Measurements from ENCODE around the gene CEP20.

CEP20 gene

DNA sequence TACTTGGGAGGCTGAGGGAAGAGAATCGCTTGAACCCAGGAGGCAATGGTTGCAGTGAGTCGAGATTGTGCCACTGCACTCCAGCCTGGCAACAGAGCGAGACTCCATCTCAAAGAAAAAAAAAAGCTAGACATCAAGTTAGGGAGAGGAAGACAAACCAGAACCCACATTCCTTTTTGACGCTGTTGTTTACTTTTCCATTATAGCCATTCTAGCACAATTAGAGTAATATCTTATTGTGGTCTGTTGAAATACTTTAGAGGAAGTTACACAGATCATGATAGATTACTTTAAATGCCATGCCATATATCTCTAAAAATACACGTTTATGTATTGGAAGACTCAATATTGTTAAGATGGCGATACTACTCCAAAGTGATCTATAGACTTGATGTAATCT, 44.5 kb upstream of the CEP20 start:
- Histone ChIP-seq H3K27me3 (ENCODE audit: insufficient read depth, low read depth) (no peaks in the 10 kb centered on the region), H3K4me3 (IDR thresholded peaks at IDR 0.05; ENCODE audit: insufficient read depth, low read depth, low read length) (no peak overlapping the region), H3K4me1 (ENCODE audit: low read depth, poor library complexity, severe bottlenecking) (no peaks in the 10 kb centered on the region), H3K36me3 (ENCODE audit: insufficient read depth) (no peaks in the 10 kb centered on the region), H3K27ac (no peak overlapping the region), H3K79me2 (ENCODE audit: insufficient read depth, low read depth) (no peaks in the 10 kb centered on the region), H4K20me1 (ENCODE audit: insufficient read depth) (no peaks in the 10 kb centered on the region), H2AFZ (ENCODE audit: low read depth) (no peak overlapping the region), H3K4me2 (no peak overlapping the region), H3K9ac (no peak overlapping the region)
- TF ChIP-seq, protein P1, sequence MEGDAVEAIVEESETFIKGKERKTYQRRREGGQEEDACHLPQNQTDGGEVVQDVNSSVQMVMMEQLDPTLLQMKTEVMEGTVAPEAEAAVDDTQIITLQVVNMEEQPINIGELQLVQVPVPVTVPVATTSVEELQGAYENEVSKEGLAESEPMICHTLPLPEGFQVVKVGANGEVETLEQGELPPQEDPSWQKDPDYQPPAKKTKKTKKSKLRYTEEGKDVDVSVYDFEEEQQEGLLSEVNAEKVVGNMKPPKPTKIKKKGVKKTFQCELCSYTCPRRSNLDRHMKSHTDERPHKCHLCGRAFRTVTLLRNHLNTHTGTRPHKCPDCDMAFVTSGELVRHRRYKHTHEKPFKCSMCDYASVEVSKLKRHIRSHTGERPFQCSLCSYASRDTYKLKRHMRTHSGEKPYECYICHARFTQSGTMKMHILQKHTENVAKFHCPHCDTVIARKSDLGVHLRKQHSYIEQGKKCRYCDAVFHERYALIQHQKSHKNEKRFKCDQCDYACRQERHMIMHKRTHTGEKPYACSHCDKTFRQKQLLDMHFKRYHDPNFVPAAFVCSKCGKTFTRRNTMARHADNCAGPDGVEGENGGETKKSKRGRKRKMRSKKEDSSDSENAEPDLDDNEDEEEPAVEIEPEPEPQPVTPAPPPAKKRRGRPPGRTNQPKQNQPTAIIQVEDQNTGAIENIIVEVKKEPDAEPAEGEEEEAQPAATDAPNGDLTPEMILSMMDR (conservative IDR thresholded peaks at IDR 0.05; ENCODE audit: low read depth, low read length): no peak

DNA sequence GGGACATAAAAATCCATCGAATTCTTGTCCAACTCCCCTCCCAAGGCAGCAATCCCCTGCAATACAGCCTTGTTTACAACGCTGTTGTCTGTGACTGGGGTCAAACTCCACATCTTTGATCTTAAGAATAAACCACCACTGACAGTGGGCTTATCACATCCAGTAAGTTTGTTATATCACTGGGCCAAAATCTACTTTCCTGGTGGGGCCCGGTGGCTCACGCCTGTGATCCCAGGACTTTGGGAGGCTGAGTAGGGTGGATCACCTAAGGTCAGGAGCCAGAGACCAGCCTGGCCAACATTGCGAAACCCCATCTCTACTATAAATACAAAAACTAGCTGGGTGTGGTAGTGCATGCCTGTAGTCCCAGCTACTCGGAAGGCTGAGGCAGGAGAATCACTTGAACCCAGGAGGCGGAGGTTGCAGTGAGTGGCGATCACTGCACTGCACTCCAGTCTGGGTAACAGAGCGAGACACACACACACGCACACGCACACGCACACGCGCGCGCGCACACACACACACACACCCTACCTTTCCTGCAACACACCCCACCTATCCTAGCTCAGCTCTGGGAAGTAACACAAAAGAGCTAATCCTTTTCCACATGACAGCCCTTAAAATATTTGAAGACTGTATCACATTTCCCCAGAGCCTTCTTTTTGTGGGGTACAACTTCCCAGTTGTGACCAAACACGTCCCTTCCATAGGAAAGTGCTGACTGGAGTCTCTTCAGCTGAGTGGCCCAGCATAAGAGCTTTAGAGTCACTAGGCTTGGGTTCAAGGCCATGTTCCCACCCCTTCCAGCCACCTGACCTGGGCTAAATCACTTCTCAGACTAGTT, 40.1 kb upstream of the CEP20 start:
- Histone ChIP-seq H3K27me3 (ENCODE audit: insufficient read depth, low read depth) (no peaks in the 10 kb centered on the region), H3K9ac (no peak overlapping the region), H3K4me1 (ENCODE audit: low read depth, poor library complexity, severe bottlenecking) (no peaks in the 10 kb centered on the region), H3K79me2 (ENCODE audit: insufficient read depth, low read depth) (no peaks in the 10 kb centered on the region), H3K4me3 (IDR thresholded peaks at IDR 0.05; ENCODE audit: insufficient read depth, low read depth, low read length) (no peak overlapping the region), H2AFZ (ENCODE audit: low read depth) (no peak overlapping the region), H3K27ac (no peak overlapping the region), H3K36me3 (ENCODE audit: insufficient read depth) (no peaks in the 10 kb centered on the region), H3K4me2 (no peak overlapping the region), H4K20me1 (ENCODE audit: insufficient read depth) (no peaks in the 10 kb centered on the region)
- TF ChIP-seq, protein P1 (conservative IDR thresholded peaks at IDR 0.05; ENCODE audit: low read depth, low read length): no peak

DNA sequence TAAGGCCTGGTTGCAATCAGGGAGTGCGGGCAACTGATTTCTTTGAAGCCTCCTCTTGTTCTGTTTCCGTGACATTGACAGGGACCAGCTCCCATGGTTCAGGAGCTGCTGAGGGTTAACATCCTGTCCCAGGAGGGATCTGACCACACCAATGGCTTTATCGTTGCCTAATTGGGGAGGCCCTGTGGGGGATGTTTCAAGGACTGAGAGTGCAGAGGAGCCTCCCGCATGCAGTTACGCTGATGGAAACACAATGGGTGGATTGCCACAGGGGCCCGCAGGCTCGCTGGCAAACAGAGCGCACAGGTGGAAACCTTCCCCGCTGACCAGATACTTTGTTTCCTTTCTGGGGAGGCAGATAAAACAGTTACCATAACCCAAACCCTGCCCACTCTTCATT, 37.2 kb upstream of the CEP20 start:
- Histone ChIP-seq H3K4me2 (no peak overlapping the region), H3K4me1 (ENCODE audit: low read depth, poor library complexity, severe bottlenecking) (no peaks in the 10 kb centered on the region), H3K27me3 (ENCODE audit: insufficient read depth, low read depth) (no peaks in the 10 kb centered on the region), H3K27ac (no peak overlapping the region), H4K20me1 (ENCODE audit: insufficient read depth) (no peaks in the 10 kb centered on the region), H3K79me2 (ENCODE audit: insufficient read depth, low read depth) (no peaks in the 10 kb centered on the region), H2AFZ (ENCODE audit: low read depth) (no peak overlapping the region), H3K36me3 (ENCODE audit: insufficient read depth) (no peaks in the 10 kb centered on the region), H3K9ac (no peak overlapping the region), H3K4me3 (IDR thresholded peaks at IDR 0.05; ENCODE audit: insufficient read depth, low read depth, low read length) (no peak overlapping the region)
- TF ChIP-seq, protein P1 (conservative IDR thresholded peaks at IDR 0.05; ENCODE audit: low read depth, low read length): no peak

DNA sequence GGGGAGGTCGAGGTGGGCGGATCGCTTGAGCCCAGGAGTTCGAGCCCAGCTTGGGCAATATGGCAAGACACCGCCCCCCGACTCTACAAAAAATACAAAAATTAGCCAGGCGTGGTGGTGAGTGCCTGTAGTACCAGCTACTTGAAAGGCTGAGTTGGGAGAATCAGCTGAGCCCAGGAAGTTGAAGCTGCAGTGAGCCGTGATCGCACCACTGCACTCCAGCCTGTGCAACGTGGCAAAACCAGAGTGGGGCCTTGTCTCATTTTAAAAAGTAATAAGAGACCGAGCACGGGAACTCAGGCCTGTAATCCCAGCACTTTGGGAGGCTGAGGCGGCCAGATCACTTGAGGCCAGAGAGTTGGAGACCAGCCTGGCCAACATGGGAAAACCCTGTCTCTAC, 36.6 kb upstream of the CEP20 start:
- H3K4me1 ChIP-seq (ENCODE audit: low read depth, poor library complexity, severe bottlenecking): no peaks in the 10 kb centered on the region
- H3K4me2 ChIP-seq: no peak overlapping the region
- no peaks in the 10 kb centered on the region for H3K27me3 ChIP-seq (ENCODE audit: insufficient read depth, low read depth)
- no peak overlapping the region for H3K9ac ChIP-seq
- H3K79me2 ChIP-seq (ENCODE audit: insufficient read depth, low read depth): no peaks in the 10 kb centered on the region
- no peak overlapping the region for H2AFZ ChIP-seq (ENCODE audit: low read depth)
- H3K27ac ChIP-seq: no peak overlapping the region
- no peak overlapping the region for H3K4me3 ChIP-seq (IDR thresholded peaks at IDR 0.05; ENCODE audit: insufficient read depth, low read depth, low read length)
- TF ChIP-seq, protein P1 (conservative IDR thresholded peaks at IDR 0.05; ENCODE audit: low read depth, low read length): no peak
- H4K20me1 ChIP-seq (ENCODE audit: insufficient read depth): no peaks in the 10 kb centered on the region
- no peaks in the 10 kb centered on the region for H3K36me3 ChIP-seq (ENCODE audit: insufficient read depth)
